GM23338 (cell line): ENCODE measurements around the gene ERBB4. TPM values are rescaled to one million over a fixed set of nuclear protein-coding genes. Genes with fewer than 3 reads are reported as not detected.

Source experiments
- ATAC-seq: fragments of 200-7000 bp; cut with Tn5 transposase; 3 replicates; pipeline ENCODE4 v1.9.1; 2020
- DNase-seq: peaks from one replicate; pipeline ENCODE4 v3.0.0-alpha.2; 2015; ENCODE audit warnings: low spot score
- H2AFZ ChIP-seq: fragments of 200-600 bp; sonication (generic); 2 replicates; pipeline ENCODE4 v1.8.0; 2016; ENCODE audit warnings: antibody characterized with exemption, mild to moderate bottlenecking, moderate library complexity
- H3F3A ChIP-seq: fragments of 200-600 bp; sonication (generic); replicated peaks from 2 replicates; pipeline ENCODE4 v1.8.0; 2017; ENCODE audit warnings: antibody characterized with exemption, mixed run types, low read depth
- H3K27ac ChIP-seq: fragments of 200-600 bp; sonication (generic); 2 replicates; pipeline ENCODE4 v1.6.1; 2016; ENCODE audit warnings: low read depth
- H3K27me3 ChIP-seq: fragments of 200-600 bp; sonication (generic); 2 replicates; pipeline ENCODE4 v1.8.0; 2016; ENCODE audit warnings: mild to moderate bottlenecking, mixed run types, moderate library complexity; ENCODE audit not compliant: insufficient read depth
- H3K36me3 ChIP-seq: fragments of 200-600 bp; sonication (generic); 2 replicates; pipeline ENCODE4 v1.8.0; 2016; ENCODE audit warnings: mild to moderate bottlenecking; ENCODE audit not compliant: insufficient read depth
- H3K4me1 ChIP-seq: fragments of 200-600 bp; sonication (generic); 2 replicates; pipeline ENCODE4 v1.8.0; 2016; ENCODE audit warnings: mild to moderate bottlenecking, moderate library complexity; ENCODE audit not compliant: insufficient read depth
- H3K4me2 ChIP-seq: fragments of 200-600 bp; sonication (generic); 2 replicates; pipeline ENCODE4 v1.7.1; 2017; ENCODE audit warnings: mixed run types
- H3K4me3 ChIP-seq: fragments of 200-600 bp; sonication (generic); 2 replicates; pipeline ENCODE4 v1.6.1; 2016; ENCODE audit warnings: mixed run types
- H3K79me2 ChIP-seq: fragments of 200-600 bp; sonication (generic); replicated peaks from 2 replicates; pipeline ENCODE4 v1.8.0; 2017; ENCODE audit warnings: mild to moderate bottlenecking; ENCODE audit not compliant: insufficient read depth
- H3K9me2 ChIP-seq: fragments of 200-600 bp; sonication (generic); 2 replicates; pipeline ENCODE4 v1.8.0; 2017; ENCODE audit not compliant: insufficient read depth
- H4K20me1 ChIP-seq: fragments of 200-600 bp; sonication (generic); replicated peaks from 2 replicates; pipeline ENCODE4 v1.8.0; 2017; ENCODE audit warnings: mild to moderate bottlenecking; ENCODE audit not compliant: insufficient read depth
- H3K27ac Mint-ChIP-seq: 2 replicates; pipeline ENCODE4 v1.8.0; 2020; ENCODE audit warnings: inconsistent platforms, mild to moderate bottlenecking, moderate library complexity, mixed read lengths
- H3K27me3 Mint-ChIP-seq: 3 replicates; pipeline ENCODE4 v1.8.0; 2022; ENCODE audit warnings: low read depth, mild to moderate bottlenecking, moderate library complexity, mixed read lengths, inconsistent platforms; ENCODE audit not compliant: insufficient read depth, poor library complexity
- H3K36me3 Mint-ChIP-seq: 3 replicates; pipeline ENCODE4 v1.8.0; 2021; ENCODE audit warnings: low read depth, mild to moderate bottlenecking, inconsistent platforms, moderate library complexity, mixed read lengths
- H3K4me1 Mint-ChIP-seq: 3 replicates; pipeline ENCODE4 v1.8.0; 2020; ENCODE audit warnings: mild to moderate bottlenecking, inconsistent platforms, mixed read lengths
- H3K4me3 Mint-ChIP-seq: 3 replicates; pipeline ENCODE4 v1.8.0; 2021; ENCODE audit warnings: moderate library complexity, mild to moderate bottlenecking, inconsistent platforms, mixed read lengths
- H3K9me3 Mint-ChIP-seq: 3 replicates; pipeline ENCODE4 v1.8.0; 2020; ENCODE audit warnings: moderate library complexity, mild to moderate bottlenecking, inconsistent platforms, mixed read lengths
- CREB1 ChIP-seq: fragments of 250-450 bp; sonication (Bioruptor Pico); IDR thresholded peaks from 2 replicates; pipeline ENCODE4 v1.5.0; 2020; ENCODE audit warnings: low read depth, mild to moderate bottlenecking, moderate library complexity
- JUNB ChIP-seq: IDR thresholded peaks from one replicate; pipeline ENCODE4 v1.6.1; 2016; ENCODE audit warnings: antibody characterized with exemption; ENCODE audit not compliant: unreplicated experiment
- NANOG ChIP-seq: IDR thresholded peaks from 2 replicates; pipeline ENCODE4 v1.6.1; 2016; ENCODE audit warnings: antibody characterized with exemption, borderline replicate concordance
- STAT1 ChIP-seq: IDR thresholded peaks from one replicate; pipeline ENCODE4 v1.6.1; 2016; ENCODE audit warnings: antibody characterized with exemption; ENCODE audit not compliant: unreplicated experiment
- ZNF114 ChIP-seq: fragments of 250-450 bp; sonication (Bioruptor Pico); IDR thresholded peaks from 2 replicates; pipeline ENCODE4 v1.5.0; 2020; ENCODE audit warnings: mild to moderate bottlenecking, moderate library complexity
- polyA plus RNA-seq: library from polyadenylated mRNA; unstranded; fragments of >200 nt; fragmentation: Nextera tagmentation; extraction: Ambion mirVana; gene quantifications from 2 replicates; pipeline ENCODE4 v1.2.1, GENCODE V29; 2016
- total RNA-seq: library from RNA; depleted of rRNA; stranded (reverse); fragments of >200 nt; shearing (Covaris generic); gene quantifications from 2 replicates; pipeline ENCODE4 v1.2.3, GENCODE V29; 2014
- TF ChIP-seq, protein P1 (sequence below), 2 experiments: fragments of 200-600 bp in 1 of 2; sonication (generic) in 1 of 2; conservative IDR thresholded peaks; 2 replicates each; pipeline versions ENCODE4 v1.5.1 to v1.6.1; 2016 to 2017; ENCODE audit warnings: antibody characterized with exemption in 2 of 2, low read depth in 2 of 2, mild to moderate bottlenecking in 2 of 2, moderate library complexity in 1 of 2
- TF ChIP-seq, protein P2 (sequence below): IDR thresholded peaks from one replicate; pipeline ENCODE4 v1.6.1; 2018; ENCODE audit warnings: antibody characterized with exemption; ENCODE audit not compliant: unreplicated experiment
- TF ChIP-seq, protein P3 (sequence below): fragments of 250-450 bp; sonication (Bioruptor Pico); IDR thresholded peaks from 2 replicates; pipeline ENCODE4 v1.5.0; 2020; ENCODE audit warnings: mild to moderate bottlenecking, moderate library complexity

Gene ERBB4
- total and polyA plus RNA-seq, 2 experiments from 2014 or later = 0.73 to 1.1 TPM

DNA sequence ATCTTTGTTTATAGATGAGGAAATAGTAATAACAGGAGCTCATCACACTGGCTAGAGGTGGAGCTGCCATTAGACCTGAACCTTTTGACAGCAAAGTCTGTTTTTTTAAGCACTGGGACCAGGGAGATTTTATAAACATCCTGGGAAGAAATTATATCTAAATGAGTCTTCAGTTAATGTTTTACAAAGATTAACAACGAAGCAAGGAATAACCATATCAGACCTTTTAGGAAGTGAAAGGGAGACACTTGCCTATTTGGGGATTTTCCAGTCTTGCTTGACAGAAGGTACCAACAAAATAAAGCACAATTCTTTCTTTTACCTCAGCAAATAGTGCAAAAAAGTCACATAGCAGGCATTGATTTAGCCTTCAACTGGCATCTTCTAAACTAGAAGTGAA lies 1205.2 kb downstream of the ERBB4 start (continued):
- TF ChIP-seq, protein P1, sequence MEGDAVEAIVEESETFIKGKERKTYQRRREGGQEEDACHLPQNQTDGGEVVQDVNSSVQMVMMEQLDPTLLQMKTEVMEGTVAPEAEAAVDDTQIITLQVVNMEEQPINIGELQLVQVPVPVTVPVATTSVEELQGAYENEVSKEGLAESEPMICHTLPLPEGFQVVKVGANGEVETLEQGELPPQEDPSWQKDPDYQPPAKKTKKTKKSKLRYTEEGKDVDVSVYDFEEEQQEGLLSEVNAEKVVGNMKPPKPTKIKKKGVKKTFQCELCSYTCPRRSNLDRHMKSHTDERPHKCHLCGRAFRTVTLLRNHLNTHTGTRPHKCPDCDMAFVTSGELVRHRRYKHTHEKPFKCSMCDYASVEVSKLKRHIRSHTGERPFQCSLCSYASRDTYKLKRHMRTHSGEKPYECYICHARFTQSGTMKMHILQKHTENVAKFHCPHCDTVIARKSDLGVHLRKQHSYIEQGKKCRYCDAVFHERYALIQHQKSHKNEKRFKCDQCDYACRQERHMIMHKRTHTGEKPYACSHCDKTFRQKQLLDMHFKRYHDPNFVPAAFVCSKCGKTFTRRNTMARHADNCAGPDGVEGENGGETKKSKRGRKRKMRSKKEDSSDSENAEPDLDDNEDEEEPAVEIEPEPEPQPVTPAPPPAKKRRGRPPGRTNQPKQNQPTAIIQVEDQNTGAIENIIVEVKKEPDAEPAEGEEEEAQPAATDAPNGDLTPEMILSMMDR (conservative IDR thresholded peaks at IDR 0.05; ENCODE audit: low read depth in 2 of 2) = no peak
- TF ChIP-seq, protein P2, sequence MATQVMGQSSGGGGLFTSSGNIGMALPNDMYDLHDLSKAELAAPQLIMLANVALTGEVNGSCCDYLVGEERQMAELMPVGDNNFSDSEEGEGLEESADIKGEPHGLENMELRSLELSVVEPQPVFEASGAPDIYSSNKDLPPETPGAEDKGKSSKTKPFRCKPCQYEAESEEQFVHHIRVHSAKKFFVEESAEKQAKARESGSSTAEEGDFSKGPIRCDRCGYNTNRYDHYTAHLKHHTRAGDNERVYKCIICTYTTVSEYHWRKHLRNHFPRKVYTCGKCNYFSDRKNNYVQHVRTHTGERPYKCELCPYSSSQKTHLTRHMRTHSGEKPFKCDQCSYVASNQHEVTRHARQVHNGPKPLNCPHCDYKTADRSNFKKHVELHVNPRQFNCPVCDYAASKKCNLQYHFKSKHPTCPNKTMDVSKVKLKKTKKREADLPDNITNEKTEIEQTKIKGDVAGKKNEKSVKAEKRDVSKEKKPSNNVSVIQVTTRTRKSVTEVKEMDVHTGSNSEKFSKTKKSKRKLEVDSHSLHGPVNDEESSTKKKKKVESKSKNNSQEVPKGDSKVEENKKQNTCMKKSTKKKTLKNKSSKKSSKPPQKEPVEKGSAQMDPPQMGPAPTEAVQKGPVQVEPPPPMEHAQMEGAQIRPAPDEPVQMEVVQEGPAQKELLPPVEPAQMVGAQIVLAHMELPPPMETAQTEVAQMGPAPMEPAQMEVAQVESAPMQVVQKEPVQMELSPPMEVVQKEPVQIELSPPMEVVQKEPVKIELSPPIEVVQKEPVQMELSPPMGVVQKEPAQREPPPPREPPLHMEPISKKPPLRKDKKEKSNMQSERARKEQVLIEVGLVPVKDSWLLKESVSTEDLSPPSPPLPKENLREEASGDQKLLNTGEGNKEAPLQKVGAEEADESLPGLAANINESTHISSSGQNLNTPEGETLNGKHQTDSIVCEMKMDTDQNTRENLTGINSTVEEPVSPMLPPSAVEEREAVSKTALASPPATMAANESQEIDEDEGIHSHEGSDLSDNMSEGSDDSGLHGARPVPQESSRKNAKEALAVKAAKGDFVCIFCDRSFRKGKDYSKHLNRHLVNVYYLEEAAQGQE = no peak

- H3K4me3 ChIP-seq = no peak overlapping the region
- H3K9me2 ChIP-seq = no peaks in the 10 kb centered on the region
- H3K9me3 Mint-ChIP-seq = no peaks in the 10 kb centered on the region
- no peak overlapping the region for H3K27ac Mint-ChIP-seq
- peaks cover 23% of the 10 kb centered on the region for H3K4me1 Mint-ChIP-seq
- peak; percentile 97 for ATAC-seq
- H3F3A ChIP-seq = no peaks in the 10 kb centered on the region
- no peaks in the 10 kb centered on the region for H4K20me1 ChIP-seq
- no peak overlapping the region for H2AFZ ChIP-seq
- no peaks in the 10 kb centered on the region for H3K36me3 Mint-ChIP-seq
- H3K27ac ChIP-seq = no peak overlapping the region
- 0 out of 3 replicates have a peak overlapping the region, but pooled peaks have one; percentile 30 for H3K4me3 Mint-ChIP-seq
- H3K36me3 ChIP-seq = no peaks in the 10 kb centered on the region
- peak overlapping the region; percentile 41; the same call in 1 of the 2 replicates for H3K4me2 ChIP-seq
- DNase-seq = peak; percentile 87
- H3K4me1 ChIP-seq = peaks cover 21% of the 10 kb centered on the region
- TF ChIP-seq, protein P3, sequence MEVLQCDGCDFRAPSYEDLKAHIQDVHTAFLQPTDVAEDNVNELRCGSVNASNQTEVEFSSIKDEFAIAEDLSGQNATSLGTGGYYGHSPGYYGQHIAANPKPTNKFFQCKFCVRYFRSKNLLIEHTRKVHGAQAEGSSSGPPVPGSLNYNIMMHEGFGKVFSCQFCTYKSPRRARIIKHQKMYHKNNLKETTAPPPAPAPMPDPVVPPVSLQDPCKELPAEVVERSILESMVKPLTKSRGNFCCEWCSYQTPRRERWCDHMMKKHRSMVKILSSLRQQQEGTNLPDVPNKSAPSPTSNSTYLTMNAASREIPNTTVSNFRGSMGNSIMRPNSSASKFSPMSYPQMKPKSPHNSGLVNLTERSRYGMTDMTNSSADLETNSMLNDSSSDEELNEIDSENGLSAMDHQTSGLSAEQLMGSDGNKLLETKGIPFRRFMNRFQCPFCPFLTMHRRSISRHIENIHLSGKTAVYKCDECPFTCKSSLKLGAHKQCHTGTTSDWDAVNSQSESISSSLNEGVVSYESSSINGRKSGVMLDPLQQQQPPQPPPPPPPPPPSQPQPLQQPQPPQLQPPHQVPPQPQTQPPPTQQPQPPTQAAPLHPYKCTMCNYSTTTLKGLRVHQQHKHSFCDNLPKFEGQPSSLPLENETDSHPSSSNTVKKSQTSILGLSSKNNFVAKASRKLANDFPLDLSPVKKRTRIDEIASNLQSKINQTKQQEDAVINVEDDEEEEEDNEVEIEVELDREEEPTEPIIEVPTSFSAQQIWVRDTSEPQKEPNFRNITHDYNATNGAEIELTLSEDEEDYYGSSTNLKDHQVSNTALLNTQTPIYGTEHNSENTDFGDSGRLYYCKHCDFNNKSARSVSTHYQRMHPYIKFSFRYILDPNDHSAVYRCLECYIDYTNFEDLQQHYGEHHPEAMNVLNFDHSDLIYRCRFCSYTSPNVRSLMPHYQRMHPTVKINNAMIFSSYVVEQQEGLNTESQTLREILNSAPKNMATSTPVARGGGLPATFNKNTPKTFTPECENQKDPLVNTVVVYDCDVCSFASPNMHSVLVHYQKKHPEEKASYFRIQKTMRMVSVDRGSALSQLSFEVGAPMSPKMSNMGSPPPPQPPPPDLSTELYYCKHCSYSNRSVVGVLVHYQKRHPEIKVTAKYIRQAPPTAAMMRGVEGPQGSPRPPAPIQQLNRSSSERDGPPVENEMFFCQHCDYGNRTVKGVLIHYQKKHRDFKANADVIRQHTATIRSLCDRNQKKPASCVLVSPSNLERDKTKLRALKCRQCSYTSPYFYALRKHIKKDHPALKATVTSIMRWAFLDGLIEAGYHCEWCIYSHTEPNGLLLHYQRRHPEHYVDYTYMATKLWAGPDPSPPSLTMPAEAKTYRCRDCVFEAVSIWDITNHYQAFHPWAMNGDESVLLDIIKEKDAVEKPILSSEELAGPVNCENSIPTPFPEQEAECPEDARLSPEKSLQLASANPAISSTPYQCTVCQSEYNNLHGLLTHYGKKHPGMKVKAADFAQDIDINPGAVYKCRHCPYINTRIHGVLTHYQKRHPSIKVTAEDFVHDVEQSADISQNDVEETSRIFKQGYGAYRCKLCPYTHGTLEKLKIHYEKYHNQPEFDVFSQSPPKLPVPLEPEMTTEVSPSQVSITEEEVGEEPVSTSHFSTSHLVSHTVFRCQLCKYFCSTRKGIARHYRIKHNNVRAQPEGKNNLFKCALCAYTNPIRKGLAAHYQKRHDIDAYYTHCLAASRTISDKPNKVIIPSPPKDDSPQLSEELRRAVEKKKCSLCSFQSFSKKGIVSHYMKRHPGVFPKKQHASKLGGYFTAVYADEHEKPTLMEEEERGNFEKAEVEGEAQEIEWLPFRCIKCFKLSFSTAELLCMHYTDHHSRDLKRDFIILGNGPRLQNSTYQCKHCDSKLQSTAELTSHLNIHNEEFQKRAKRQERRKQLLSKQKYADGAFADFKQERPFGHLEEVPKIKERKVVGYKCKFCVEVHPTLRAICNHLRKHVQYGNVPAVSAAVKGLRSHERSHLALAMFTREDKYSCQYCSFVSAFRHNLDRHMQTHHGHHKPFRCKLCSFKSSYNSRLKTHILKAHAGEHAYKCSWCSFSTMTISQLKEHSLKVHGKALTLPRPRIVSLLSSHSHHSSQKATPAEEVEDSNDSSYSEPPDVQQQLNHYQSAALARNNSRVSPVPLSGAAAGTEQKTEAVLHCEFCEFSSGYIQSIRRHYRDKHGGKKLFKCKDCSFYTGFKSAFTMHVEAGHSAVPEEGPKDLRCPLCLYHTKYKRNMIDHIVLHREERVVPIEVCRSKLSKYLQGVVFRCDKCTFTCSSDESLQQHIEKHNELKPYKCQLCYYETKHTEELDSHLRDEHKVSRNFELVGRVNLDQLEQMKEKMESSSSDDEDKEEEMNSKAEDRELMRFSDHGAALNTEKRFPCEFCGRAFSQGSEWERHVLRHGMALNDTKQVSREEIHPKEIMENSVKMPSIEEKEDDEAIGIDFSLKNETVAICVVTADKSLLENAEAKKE = peak; percentile 94
- no peak for TF ChIP-seq STAT1
- TF ChIP-seq ZNF114 (CRISPR knock-in tag) = peak; percentile 47; the same call in 1 of the 2 replicates
- peak; percentile 75; the same call in 1 of the 2 replicates for TF ChIP-seq NANOG
- TF ChIP-seq JUNB = no peak
- peak; percentile 25; the same call in 1 of the 2 replicates for TF ChIP-seq CREB1 (CRISPR knock-in tag)
- peaks cover 12% of the 10 kb centered on the region for H3K27me3 Mint-ChIP-seq
- no peaks in the 10 kb centered on the region for H3K27me3 ChIP-seq
- H3K79me2 ChIP-seq = no peaks in the 10 kb centered on the region
These were observed 1206.9 kb downstream of the ERBB4 start for GRCh38 chr2:211331736-211332135.
